GM21390 (cell line): ENCODE results near the gene NBAS.
"Not testable (repeated sequence)": the region's sequence is repeated elsewhere in the genome, so short reads cannot be mapped to it uniquely, and the experiment has no call there.

Experiments used
- ATAC-seq: cut with Tn5 transposase; IDR thresholded peaks from one replicate; pipeline ENCODE4 v1.9.1; 2021; ENCODE audit not compliant: unreplicated experiment

NBAS gene

DNA sequence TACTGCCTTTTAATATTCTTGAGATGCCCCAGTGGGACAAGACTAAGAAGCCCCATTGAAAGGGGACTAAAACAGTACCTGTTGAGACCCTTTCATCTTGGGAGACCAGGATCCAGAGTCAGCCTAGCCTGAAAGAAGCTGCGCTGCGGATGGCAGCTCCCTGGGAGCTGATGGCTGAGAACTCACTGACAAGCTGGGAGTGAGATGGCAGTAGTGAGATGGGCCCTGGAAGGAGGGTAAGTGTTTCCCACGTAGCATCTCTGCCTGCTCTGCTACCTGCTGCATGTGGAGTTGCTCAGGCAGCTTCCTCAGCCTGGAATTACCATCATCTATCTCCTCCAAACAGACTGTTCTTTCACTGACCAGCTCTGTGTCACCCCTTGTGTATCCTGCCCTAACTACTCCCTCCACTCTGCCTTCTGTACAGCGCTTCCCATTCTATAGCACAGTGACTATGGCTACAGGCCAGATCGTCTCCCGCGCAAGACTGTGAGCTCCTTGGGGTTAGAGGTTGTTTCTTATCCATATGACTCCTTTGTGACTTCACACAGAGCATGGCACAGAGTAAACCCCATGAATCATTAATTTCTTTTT is 330.4 kb downstream of the NBAS start:
- no peak for ATAC-seq

DNA sequence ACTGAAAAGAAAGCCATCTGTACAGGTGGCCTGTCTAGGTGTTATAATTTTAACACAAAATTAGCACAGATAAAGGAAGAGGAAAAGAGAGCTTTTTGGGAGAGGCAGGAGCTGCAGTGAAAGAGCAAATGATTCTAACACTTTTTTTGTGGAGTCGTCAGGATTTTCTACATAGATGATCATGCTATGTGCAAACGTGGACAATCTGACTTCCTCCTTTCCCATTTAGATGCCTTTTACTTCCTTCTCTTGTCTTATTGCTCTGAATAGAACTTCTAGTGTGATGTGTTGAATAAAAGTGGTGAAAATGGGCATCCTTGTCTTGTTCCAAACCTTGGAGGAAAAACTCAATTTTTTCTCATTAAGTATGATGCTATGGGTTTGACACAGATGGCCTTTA is 334.5 kb downstream of the NBAS start:
- ATAC-seq: no peak

GRCh38 chr2:15225131-15225530 is 336.0 kb downstream of the NBAS start:
- no peak for ATAC-seq

DNA sequence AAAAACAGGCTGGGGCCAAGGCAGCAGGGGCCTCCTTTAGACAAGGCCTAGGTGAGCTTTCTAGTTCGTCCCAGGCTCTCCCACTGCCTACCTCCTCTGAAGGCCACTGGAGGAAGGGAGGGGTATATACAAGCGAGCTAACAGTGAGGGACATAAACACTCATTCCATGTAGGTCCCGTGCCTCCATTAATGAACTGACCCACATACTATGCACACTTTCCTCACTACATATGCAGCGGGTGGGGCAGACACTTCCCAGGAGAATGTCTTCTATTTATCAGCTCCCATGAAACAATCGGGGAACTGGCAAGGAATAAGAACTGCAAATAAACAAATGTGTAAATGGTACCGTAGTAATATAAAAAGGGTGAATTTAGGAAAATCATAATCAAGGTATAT is 336.5 kb downstream of the NBAS start:
- no peak for ATAC-seq

- no peak for ATAC-seq
Observed at GRCh38 chr2:15223887-15224286, 337.2 kb downstream of the NBAS start.

- no peak for ATAC-seq
Observed at GRCh38 chr2:15222856-15223255, 338.3 kb downstream of the NBAS start.

- ATAC-seq: no peak
Observed at GRCh38 chr2:15220603-15221002, 340.5 kb downstream of the NBAS start.

DNA sequence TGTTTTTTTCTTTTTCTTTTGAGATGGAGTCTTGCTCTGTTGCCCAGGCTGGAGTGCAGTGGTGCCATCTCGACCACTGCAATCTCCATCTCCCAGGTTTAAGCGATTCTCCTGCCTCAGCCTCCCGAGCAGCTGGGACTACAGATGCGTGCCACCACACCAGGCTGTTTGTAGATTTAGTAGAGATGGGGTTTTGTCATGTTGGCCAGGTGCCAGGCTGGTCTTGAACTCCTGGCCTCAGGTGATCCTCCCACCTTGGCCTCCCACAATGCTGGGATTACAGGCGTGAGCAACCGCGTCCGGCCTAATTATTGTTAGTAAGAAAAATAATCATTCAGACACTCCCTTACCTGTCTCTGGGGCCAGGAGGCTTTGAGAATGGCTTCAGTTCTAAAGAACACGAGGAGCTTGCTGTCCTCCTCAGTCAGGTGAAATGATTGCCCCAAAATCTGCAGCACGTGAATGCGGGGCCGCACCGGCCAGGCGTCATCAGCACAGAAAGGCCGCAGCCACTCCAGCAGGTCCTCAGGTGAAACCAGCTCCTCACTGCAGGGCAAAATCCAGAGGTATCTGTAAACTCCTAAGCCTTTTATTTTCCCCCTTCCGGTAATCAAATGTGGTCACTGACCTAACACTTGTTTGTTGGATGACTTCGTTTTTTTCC is 342.6 kb downstream of the NBAS start:
- no peak for ATAC-seq

- no peak for ATAC-seq
Observed at GRCh38 chr2:15212249-15212648, 348.9 kb downstream of the NBAS start.

DNA sequence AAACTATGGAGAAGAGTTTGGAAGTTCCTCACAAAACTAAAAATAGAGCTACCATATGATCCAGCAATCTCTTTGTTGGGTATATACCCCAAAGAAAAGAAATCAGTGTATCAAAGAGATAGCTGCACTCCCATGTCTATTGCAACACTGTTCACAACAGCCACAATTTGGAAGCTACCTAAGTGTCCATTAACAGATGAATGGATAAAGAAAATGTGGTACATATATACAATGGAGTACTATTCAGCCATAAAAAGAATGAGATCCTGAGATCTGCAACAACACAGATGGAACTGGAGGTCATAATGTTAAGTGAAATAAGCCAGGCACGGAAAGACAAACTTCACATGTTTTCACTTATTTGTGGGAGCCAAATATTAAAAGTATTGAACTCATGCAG is 350.6 kb downstream of the NBAS start:
- not testable (repeated sequence) for ATAC-seq

GRCh38 chr2:15206419-15206818 is 354.7 kb downstream of the NBAS start:
- ATAC-seq: no peak

DNA sequence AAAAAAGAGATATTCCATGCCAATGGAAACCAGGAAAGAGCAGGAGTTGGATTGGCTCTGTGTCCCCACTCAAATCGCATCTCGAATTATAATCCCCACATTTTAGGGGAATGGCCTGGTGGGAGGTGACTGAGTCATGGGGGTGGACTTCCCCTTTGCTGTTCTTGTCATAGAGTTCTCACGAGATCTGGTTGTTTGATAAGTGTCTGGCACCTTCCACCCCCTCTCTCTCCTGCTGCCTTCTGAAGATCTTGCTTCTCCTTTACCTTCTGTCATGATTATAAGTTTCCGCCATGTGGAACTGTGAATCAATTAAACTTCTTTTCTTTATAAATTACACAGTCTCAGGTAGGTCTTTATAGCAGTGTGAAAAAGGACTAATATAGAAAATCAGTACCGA is 355.6 kb downstream of the NBAS start:
- ATAC-seq: no peak

DNA sequence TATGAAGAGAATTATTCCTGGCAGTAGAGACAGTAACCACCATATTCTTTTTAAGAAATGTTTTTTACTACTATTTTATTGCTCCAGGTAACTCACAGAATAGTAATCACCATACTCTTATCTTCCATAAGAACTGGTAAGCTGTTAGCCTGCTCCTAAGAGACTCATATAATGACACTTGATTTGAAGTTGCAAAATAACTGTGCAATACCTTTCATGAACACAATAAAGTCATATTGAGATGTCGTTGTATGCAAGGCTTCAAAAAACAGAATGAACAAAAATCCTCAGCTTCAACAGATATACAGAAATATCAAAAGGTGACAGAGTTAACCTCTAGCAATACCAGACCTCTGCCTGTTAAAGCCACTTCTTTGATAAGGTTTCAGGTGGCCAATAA is 360.1 kb downstream of the NBAS start:
- no peak for ATAC-seq

DNA sequence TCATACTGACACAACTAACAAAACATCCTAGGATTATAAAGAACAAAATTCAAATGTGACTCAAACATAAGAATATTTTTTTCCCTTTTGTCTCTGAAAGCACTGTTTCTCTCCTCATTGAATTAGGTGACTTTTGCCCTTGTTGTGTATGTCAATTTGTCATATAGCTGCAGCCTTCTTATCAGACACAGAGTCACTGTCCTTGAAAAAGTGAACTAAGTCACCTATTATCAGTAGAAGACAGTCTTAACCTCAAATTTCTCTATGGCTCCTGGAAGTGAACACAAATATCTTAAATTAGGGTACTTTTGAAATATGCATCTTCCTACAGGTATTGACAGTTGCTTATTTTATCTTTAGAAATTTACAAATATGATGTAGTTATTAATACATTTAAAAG is 360.6 kb downstream of the NBAS start:
- no peak for ATAC-seq

DNA sequence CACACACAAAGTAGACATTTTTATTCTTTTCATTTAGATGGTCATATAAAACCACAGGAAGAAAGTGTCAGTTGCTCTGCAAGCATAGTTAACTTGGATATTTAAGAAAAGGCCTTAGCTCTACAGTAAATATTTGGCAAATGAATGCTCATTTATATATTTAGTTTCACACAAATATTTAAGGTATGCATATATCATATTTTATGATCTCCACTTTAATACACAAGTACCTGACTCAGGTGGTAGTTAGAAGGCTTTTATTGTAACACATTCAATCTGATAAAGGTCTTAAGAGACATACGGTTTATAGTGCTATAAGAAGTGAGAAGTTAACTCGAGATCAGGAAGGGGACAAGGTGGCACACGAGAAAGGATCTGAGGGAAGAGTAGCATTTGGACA is 363.1 kb downstream of the NBAS start:
- ATAC-seq: no peak

DNA sequence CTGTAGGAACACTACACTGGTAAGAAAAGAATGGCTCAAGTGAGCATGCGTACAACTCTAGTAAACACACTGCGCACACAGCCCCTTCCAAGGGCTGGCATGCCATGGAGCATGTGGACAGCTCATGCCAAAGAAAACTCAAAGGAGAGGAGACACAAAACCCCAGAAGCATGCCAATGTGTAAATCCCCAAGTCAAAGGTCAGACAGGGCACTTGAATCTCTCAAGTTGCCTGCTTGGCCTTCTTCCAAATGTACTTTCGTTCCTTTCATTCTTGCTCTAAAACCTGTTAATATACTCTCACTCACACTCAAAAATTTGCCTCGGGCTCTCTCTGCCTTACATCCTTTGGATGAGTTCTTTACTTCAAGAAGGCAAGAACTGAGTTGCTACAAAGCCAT is 365.3 kb downstream of the NBAS start:
- ATAC-seq: no peak

GRCh38 chr2:15191789-15192188 is 369.3 kb downstream of the NBAS start:
- no peak for ATAC-seq

DNA sequence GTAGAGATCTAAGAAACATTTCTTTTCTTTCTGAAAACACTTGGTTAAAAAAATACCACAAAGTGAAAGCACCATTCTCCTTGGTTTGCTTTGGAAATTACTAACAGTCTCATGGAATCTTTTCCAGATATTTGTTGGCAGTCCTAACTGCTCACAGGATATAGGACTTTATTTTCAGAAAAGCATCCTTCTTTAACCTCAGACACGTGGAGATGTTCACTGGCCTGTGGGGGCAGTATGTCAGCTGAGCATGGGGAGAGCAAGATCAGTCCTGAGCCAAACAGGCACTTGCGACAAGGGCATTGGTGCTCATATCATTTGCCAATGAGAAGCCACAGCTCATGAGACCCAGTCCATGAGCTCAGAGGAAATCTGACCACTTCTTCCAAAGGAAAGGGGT is 371.9 kb downstream of the NBAS start:
- no peak for ATAC-seq

- no peak for ATAC-seq
Observed at GRCh38 chr2:15187702-15188101, 373.4 kb downstream of the NBAS start.

GRCh38 chr2:15186118-15186517 is 375.0 kb downstream of the NBAS start:
- no peak for ATAC-seq

DNA sequence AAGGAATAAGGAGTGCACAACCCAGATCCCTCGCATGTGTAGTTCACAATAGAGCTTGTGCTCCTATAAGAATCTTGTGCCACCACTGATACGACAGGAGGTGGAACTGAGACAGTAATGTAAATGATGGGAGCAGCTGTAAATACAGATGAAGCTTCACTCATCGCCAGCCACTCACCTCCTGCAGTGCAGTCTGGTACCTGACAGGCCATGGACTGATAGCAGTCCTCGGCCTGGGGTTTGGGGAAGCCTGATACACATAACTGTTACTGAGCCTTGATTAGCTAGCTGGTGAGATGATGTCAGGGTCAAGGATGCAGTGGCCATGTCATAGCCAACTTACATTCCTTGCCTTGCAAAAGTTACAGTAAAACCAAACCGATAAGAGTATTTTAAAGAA is 376.6 kb downstream of the NBAS start:
- ATAC-seq: no peak

- ATAC-seq: no peak
Observed at GRCh38 chr2:15182275-15182674, 378.9 kb downstream of the NBAS start.

GRCh38 chr2:15181092-15181745 is 379.9 kb downstream of the NBAS start:
- ATAC-seq: no peak
